ENCODE data around the gene WDR86. TPM values are rescaled to one million over a fixed set of nuclear protein-coding genes. Genes with fewer than 3 reads are reported as not detected.

The WDR86 gene
- total RNA-seq, 2 donors from 2014 or later: 8.5 TPM; not detected in 1

DNA sequence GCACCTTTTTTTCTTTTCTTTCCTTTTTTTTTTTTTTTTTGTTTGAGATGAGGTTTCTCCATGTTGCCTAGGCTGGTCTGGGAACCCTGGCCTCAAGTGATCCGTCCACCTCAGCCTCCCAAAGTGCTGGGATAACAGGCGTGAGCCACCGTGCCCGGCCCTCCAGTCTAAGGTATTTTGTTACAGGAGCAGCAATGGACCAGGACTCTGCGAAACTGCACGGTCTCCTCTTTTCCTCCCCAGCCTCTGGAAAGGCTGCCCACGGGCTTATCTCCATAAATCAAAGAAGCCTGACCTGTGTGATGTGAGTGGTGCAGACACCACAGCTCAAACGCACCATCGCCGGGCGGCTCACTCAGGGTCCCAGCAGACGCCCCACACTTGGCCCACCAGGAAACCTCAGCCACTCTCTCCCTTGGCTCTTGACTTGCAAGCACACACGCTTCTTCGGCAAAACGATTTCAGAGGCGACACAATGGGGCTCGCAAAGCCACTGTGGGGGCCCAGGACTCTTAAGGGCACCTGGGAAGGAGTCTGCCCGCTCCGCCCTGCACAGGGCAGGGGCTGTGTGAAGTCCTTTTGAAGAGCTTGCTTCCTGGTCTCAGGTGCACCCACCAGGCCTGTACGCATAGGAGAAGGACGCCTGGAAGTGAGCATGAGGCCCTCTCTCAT is 20.6 kb downstream of the WDR86 start:
- DNase-seq (ENCODE audit: low spot score) (no peak), ATAC-seq (ENCODE audit: insufficient number of reproducible peaks, low FRiP score, low read depth) (no peak)
- Histone ChIP-seq H3K27me3 (replicated peaks; ENCODE audit: insufficient read depth) (no peaks in the 10 kb centered on the region), H3K9me3 (no peaks in the 10 kb centered on the region), H3K36me3 (no peaks in the 10 kb centered on the region), H3K4me1 (ENCODE audit: control insufficient read depth in 1 of 2, low read depth in 2 of 2) (peaks cover 9 to 28% of the 10 kb centered on the region in 2 donors), H3K4me3 (no peak overlapping the region), H3K27ac (no peak overlapping the region)
- no peak for TF ChIP-seq CTCF (IDR thresholded peaks at IDR 0.05)

- Histone ChIP-seq H3K27ac (no peak overlapping the region), H3K36me3 (no peaks in the 10 kb centered on the region), H3K9me3 (no peaks in the 10 kb centered on the region), H3K27me3 (replicated peaks; ENCODE audit: insufficient read depth) (no peaks in the 10 kb centered on the region), H3K4me1 (ENCODE audit: control insufficient read depth in 1 of 2, low read depth in 2 of 2) (peaks cover 9 to 28% of the 10 kb centered on the region in 2 donors), H3K4me3 (no peak overlapping the region)
- ATAC-seq (ENCODE audit: insufficient number of reproducible peaks, low FRiP score, low read depth): no peak
- TF ChIP-seq CTCF (IDR thresholded peaks at IDR 0.05): no peak
- no peak for DNase-seq (ENCODE audit: low spot score)
Observed at GRCh38 chr7:151388430-151388829, 21.4 kb downstream of the WDR86 start.

DNA sequence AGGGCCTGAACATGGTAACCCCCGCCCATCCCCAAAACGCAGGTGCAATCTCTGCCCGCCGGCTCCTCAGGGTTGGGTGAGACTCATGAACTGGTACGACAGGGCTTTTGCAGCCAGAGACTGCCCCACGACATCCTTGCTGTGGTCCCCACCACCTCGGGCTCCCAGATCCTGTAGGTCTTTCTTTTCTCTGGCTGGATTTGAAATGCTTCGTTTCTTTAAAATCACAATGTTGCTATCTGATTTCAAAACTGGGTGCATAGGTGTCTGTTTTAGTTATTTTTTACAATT is 21.9 kb downstream of the WDR86 start:
- no peak for TF ChIP-seq CTCF (IDR thresholded peaks at IDR 0.05)
- H3K9me3 ChIP-seq: no peaks in the 10 kb centered on the region
- DNase-seq (ENCODE audit: low spot score) (no peak), ATAC-seq (ENCODE audit: insufficient number of reproducible peaks, low FRiP score, low read depth) (no peak)
- no peak overlapping the region for H3K27ac ChIP-seq
- no peak overlapping the region for H3K4me3 ChIP-seq
- no peaks in the 10 kb centered on the region for H3K27me3 ChIP-seq (replicated peaks; ENCODE audit: insufficient read depth)
- H3K4me1 ChIP-seq (ENCODE audit: control insufficient read depth in 1 of 2, low read depth in 2 of 2): peaks cover 9 to 28% of the 10 kb centered on the region in 2 donors
- H3K36me3 ChIP-seq: no peaks in the 10 kb centered on the region

GRCh38 chr7:151387161-151388006 is 22.5 kb downstream of the WDR86 start:
- DNase-seq (ENCODE audit: low spot score): no peak
- TF ChIP-seq CTCF (IDR thresholded peaks at IDR 0.05): no peak
- Histone ChIP-seq H3K36me3 (no peaks in the 10 kb centered on the region), H3K9me3 (no peaks in the 10 kb centered on the region), H3K27me3 (replicated peaks; ENCODE audit: insufficient read depth) (no peaks in the 10 kb centered on the region), H3K4me3 (no peak overlapping the region), H3K27ac (peak overlapping the region in 1 of 2 donors; percentile 87), H3K4me1 (ENCODE audit: control insufficient read depth in 1 of 2, low read depth in 2 of 2) (peaks cover 9 to 28% of the 10 kb centered on the region in 2 donors)
- ATAC-seq (ENCODE audit: insufficient number of reproducible peaks, low FRiP score, low read depth): no peak

GRCh38 chr7:151386301-151387160 is 23.3 kb downstream of the WDR86 start:
- TF ChIP-seq CTCF (IDR thresholded peaks at IDR 0.05): no peak
- H3K4me3 ChIP-seq: no peak overlapping the region
- no peaks in the 10 kb centered on the region for H3K9me3 ChIP-seq
- no peak for DNase-seq (ENCODE audit: low spot score)
- no peaks in the 10 kb centered on the region for H3K27me3 ChIP-seq (replicated peaks; ENCODE audit: insufficient read depth)
- peaks cover 13 to 34% of the 10 kb centered on the region in 2 donors for H3K4me1 ChIP-seq (ENCODE audit: control insufficient read depth in 1 of 2, low read depth in 2 of 2)
- peak overlapping the region; percentile 77 to 87 for H3K27ac ChIP-seq
- no peaks in the 10 kb centered on the region for H3K36me3 ChIP-seq
- ATAC-seq (ENCODE audit: insufficient number of reproducible peaks, low FRiP score, low read depth): no peak
